ENCODE data around the gene EFCAB8. TPM values are rescaled to one million over a fixed set of nuclear protein-coding genes. Genes with fewer than 3 reads are reported as not detected.
"Not testable (repeated sequence)": the region's sequence is repeated elsewhere in the genome, so short reads cannot be mapped to it uniquely, and the experiment has no call there.

Gene EFCAB8
- total RNA-seq, 1 experiment from 2014 or later: not detected

GRCh38 chr20:32839227-32839981 is 19.3 kb upstream of the EFCAB8 start:
- DNase-seq (ENCODE audit: extremely low read depth, low read depth): no peak

GRCh38 chr20:32839982-32840285 is 18.8 kb upstream of the EFCAB8 start:
- no peak for DNase-seq (ENCODE audit: extremely low read depth, low read depth)

- DNase-seq (ENCODE audit: extremely low read depth, low read depth): no peak
These were observed 17.5 kb upstream of the EFCAB8 start for GRCh38 chr20:32841174-32841573.

GRCh38 chr20:32841632-32842031 is 17.1 kb upstream of the EFCAB8 start:
- no peak for DNase-seq (ENCODE audit: extremely low read depth, low read depth)

- no peak for DNase-seq (ENCODE audit: extremely low read depth, low read depth)
These were observed 15.8 kb upstream of the EFCAB8 start for GRCh38 chr20:32842688-32843524.

- DNase-seq (ENCODE audit: extremely low read depth, low read depth): no peak
These were observed 12.9 kb upstream of the EFCAB8 start for GRCh38 chr20:32845786-32846185.

- no peak for DNase-seq (ENCODE audit: extremely low read depth, low read depth)
These were observed 11.9 kb upstream of the EFCAB8 start for GRCh38 chr20:32846852-32847251.

GRCh38 chr20:32847964-32848363 is 10.8 kb upstream of the EFCAB8 start:
- no peak for DNase-seq (ENCODE audit: extremely low read depth, low read depth)

GRCh38 chr20:32848846-32849245 is 9.9 kb upstream of the EFCAB8 start:
- DNase-seq (ENCODE audit: extremely low read depth, low read depth): no peak

GRCh38 chr20:32849577-32849976 is 9.1 kb upstream of the EFCAB8 start:
- no peak for DNase-seq (ENCODE audit: extremely low read depth, low read depth)

- DNase-seq (ENCODE audit: extremely low read depth, low read depth): no peak
These were observed 3.3 kb upstream of the EFCAB8 start for GRCh38 chr20:32855387-32855786.

GRCh38 chr20:32858189-32858588 is 534 bp upstream of the EFCAB8 start:
- no peak for DNase-seq (ENCODE audit: extremely low read depth, low read depth)

- DNase-seq (ENCODE audit: extremely low read depth, low read depth): no peak
These were observed 2.7 kb downstream of the EFCAB8 start for GRCh38 chr20:32861446-32861845.

- no peak for DNase-seq (ENCODE audit: extremely low read depth, low read depth)
These were observed 10.8 kb downstream of the EFCAB8 start for GRCh38 chr20:32869562-32869961.

GRCh38 chr20:32870526-32870925 is 11.8 kb downstream of the EFCAB8 start:
- DNase-seq (ENCODE audit: extremely low read depth, low read depth): not testable (repeated sequence)

GRCh38 chr20:32870985-32871384 is 12.3 kb downstream of the EFCAB8 start:
- DNase-seq (ENCODE audit: extremely low read depth, low read depth): no peak

- DNase-seq (ENCODE audit: extremely low read depth, low read depth): no peak
These were observed 13.0 kb downstream of the EFCAB8 start for GRCh38 chr20:32871627-32872160.

GRCh38 chr20:32872266-32872665 is 13.5 kb downstream of the EFCAB8 start:
- no peak for DNase-seq (ENCODE audit: extremely low read depth, low read depth)

GRCh38 chr20:32875673-32876072 is 16.9 kb downstream of the EFCAB8 start:
- no peak for DNase-seq (ENCODE audit: extremely low read depth, low read depth)

- no peak for DNase-seq (ENCODE audit: extremely low read depth, low read depth)
These were observed 18.8 kb downstream of the EFCAB8 start for GRCh38 chr20:32877507-32877906.

GRCh38 chr20:32878820-32879219 is 20.1 kb downstream of the EFCAB8 start:
- DNase-seq (ENCODE audit: extremely low read depth, low read depth): no peak

- no peak for DNase-seq (ENCODE audit: extremely low read depth, low read depth)
These were observed 20.8 kb downstream of the EFCAB8 start for GRCh38 chr20:32879538-32879937.

Measured in NCI-H460 (cell line).